H1 (cell line): Measurements from ENCODE around the gene ZNF488.

Source experiments
- CEBPB ChIP-seq: IDR thresholded peaks from 2 replicates; pipeline ENCODE4 v1.6.1; 2012; ENCODE audit warnings: low read depth, low read length
- CTCF ChIP-seq, 3 experiments: IDR thresholded peaks; 1 replicate in 2 of 3; 2 replicates in 1 of 3; pipeline versions ENCODE4 v1.5.1 to v1.6.1; 2011; ENCODE audit warnings: low read length in 3 of 3, mild to moderate bottlenecking in 3 of 3, inconsistent platforms in 2 of 3, low read depth in 1 of 3, moderate library complexity in 1 of 3; ENCODE audit not compliant: insufficient read depth in 1 of 3; ENCODE audit errors: control extremely low read depth in 1 of 3
- EP300 ChIP-seq, 2 experiments: IDR thresholded peaks; 1 replicate in 1 of 2; 2 replicates in 1 of 2; pipeline ENCODE4 v1.6.1; 2011 to 2012; ENCODE audit warnings: low read depth in 2 of 2, low read length in 2 of 2, mild to moderate bottlenecking in 2 of 2, borderline replicate concordance in 1 of 2, inconsistent platforms in 1 of 2, moderate library complexity in 1 of 2
- JUN ChIP-seq: IDR thresholded peaks from 2 replicates; pipeline ENCODE4 v1.6.1; 2011; ENCODE audit warnings: low read depth, mild to moderate bottlenecking, improper control_type of control experiment, low read length
- POLR2A ChIP-seq, 2 experiments: IDR thresholded peaks; 1 replicate in 1 of 2; 2 replicates in 1 of 2; pipeline ENCODE4 v1.6.1; 2011; ENCODE audit warnings: low read depth in 2 of 2, low read length in 2 of 2, mild to moderate bottlenecking in 2 of 2; ENCODE audit errors: control extremely low read depth in 1 of 2
- POLR2AphosphoS5 ChIP-seq: IDR thresholded peaks from 2 replicates; pipeline ENCODE4 v1.6.1; 2011; ENCODE audit warnings: low read depth, low read length
- SIX5 ChIP-seq: IDR thresholded peaks from 2 replicates; pipeline ENCODE4 v1.6.1; 2011; ENCODE audit warnings: mild to moderate bottlenecking, low read depth, low read length
- SRF ChIP-seq: IDR thresholded peaks from 2 replicates; pipeline ENCODE4 v1.6.1; 2011; ENCODE audit warnings: mild to moderate bottlenecking, low read depth, low read length, moderate library complexity

GRCh38 chr10:47400786-47401185 is 16.7 kb upstream of the ZNF488 start:
- TF ChIP-seq POLR2A (IDR thresholded peaks at IDR 0.05; ENCODE audit: control extremely low read depth in 1 of 2, low read depth in 2 of 2, low read length in 2 of 2), result no peak
- no peak for TF ChIP-seq CEBPB
- no peak for TF ChIP-seq CTCF (IDR thresholded peaks at IDR 0.05; ENCODE audit: control extremely low read depth in 1 of 3, insufficient read depth in 1 of 3, low read depth in 1 of 3, low read length in 3 of 3)
- TF ChIP-seq JUN, result no peak
- no peak for TF ChIP-seq SIX5
- TF ChIP-seq SRF, result no peak
- TF ChIP-seq EP300 (IDR thresholded peaks at IDR 0.05; ENCODE audit: borderline replicate concordance in 1 of 2, low read depth in 2 of 2, low read length in 2 of 2), result no peak
- TF ChIP-seq POLR2AphosphoS5, result no peak
